GM21528 (cell line): ENCODE data around the gene SEMA6B.
"Not testable (repeated sequence)": the region's sequence is repeated elsewhere in the genome, so short reads cannot be mapped to it uniquely, and the experiment has no call there.

ENCODE experiments used
- ATAC-seq: cut with Tn5 transposase; IDR thresholded peaks from one replicate; pipeline ENCODE4 v1.9.1; 2021; ENCODE audit warnings: mild to moderate bottlenecking, moderate library complexity; ENCODE audit not compliant: unreplicated experiment, low FRiP score

Gene SEMA6B

DNA sequence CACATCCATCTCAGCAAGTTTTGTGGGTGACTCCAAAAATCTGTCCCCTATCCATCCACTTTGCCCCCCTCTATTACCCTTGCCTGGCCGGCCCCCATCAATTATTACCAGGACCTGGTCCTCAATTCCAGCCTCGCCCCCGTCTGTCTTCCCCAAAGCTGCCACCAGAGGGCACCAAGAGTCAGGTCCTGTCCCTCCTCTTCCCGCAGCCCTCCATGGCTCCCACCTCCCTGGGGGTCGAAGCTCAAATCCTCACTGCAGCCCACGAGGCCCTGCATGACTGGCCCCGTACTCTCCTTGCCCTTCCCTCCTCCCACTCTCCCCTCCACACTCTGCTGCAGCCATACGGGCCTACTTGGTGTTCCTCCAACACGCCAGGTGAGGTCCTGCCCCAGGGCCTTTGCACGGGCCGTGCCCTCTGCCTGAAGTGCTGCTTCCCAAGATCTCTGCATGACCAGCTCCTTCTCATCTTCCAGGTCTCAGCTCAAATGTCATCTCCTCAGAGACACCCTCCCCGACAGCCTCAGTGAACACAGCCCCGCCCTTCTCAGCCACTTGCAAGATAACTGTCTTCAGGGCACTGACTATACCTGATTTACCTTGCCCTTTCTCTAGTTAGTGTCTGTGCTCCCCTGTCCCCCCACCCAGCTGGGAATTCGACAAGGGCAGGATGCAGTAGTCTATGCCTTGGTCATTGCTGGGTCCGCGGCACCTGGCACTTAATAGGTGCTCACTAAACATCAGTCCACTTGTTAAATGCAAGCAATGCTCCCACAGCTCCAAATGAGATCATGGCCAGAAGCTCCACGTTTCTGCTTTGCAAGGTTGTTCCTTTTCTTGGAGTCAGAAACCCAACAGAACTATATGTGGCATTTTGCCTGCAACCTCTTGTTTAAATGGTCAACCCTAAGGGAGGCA lies 16.8 kb upstream of the SEMA6B start:
- ATAC-seq: no peak

DNA sequence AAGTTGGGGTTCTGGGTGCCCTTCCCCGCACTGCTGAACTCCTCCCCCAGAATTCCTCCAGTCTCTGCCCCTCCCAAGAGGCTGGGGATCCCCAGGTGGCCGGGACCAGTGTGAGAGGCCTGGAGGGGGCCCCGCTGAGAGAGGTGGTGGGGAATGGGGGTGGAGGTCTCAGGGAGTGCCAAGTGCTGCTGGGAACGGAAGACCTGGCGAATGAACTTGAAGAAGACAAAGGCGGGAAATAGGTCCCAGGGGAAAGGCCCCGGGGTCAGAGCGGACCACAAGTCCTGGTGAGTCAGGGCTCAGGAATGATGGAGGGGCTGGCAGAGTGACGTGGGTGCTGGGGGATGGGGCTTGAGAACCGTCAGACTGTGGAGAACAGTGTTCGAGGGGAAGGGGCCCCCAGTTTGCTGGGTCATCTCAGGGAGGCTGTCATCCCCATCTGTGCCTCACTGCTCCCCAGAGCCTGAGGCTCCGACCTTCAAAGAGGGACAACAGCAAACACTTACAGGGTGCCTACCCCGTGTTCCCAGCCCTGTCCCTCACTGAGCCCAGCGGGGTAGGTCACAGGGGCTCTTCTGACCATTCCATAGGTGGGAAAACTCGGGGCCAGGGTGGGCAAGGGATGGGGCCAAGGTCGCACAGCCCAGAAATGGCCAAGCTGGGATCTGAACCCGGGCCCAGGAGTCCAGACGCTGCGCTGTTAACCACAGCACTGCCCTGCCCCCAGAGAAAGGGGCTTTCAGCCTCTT lies 16.0 kb upstream of the SEMA6B start:
- no peak for ATAC-seq

- no peak for ATAC-seq
Observed at GRCh38 chr19:4573682-4574081, 14.2 kb upstream of the SEMA6B start.

DNA sequence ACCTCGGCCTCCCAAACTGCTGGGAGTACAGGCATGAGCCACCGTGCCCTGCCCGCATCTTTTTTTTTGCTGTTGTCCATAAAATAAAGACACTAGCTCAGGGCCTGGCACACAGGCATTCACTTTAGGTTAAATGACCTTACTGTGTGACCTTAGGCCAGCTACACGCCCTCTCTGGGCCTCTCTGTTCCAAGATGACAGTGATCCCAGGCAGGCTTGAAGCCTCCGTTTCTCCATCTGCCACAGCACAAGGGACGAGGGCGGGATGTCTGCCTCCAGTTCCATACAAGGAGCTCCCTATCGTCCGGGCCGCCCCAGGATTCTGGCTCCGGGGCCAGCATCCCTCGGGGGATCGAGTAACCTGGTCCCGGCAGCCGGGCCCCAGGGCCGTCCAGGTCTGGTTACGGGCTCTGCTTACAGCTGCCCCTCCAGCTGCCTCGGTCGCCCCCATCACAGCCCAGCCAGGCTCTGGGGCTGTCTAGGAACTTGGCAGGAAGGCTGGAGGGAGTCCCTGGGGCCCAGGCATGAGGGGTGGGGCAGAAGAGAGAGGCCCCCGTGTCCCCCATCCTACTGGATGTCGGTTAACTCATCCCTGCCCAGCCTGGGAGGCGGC lies 11.9 kb upstream of the SEMA6B start:
- ATAC-seq: no peak

DNA sequence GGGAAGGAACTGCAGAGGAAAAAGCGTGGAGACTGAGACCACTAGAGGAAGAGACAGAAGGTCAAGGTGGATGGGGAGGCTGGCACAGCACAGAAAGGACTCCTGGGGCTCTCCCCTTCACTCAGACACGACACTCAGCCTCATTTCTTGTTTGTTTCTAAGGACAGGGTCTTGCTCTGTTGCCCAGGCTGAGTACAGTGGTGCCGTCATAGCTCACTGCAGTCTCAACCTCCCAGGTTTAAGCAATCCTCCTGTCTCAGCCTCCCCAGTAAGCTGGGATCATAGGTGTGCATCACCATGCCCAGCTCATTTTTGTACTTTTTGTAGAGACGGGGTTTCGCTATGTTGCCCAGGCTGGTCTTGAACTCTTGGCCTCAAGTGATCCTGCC lies 11.4 kb upstream of the SEMA6B start:
- no peak for ATAC-seq

- no peak for ATAC-seq
Observed at GRCh38 chr19:4570402-4570801, 10.9 kb upstream of the SEMA6B start.

GRCh38 chr19:4568886-4569285 lies 9.4 kb upstream of the SEMA6B start:
- ATAC-seq: no peak

GRCh38 chr19:4567584-4568071 lies 8.1 kb upstream of the SEMA6B start:
- ATAC-seq: no peak

DNA sequence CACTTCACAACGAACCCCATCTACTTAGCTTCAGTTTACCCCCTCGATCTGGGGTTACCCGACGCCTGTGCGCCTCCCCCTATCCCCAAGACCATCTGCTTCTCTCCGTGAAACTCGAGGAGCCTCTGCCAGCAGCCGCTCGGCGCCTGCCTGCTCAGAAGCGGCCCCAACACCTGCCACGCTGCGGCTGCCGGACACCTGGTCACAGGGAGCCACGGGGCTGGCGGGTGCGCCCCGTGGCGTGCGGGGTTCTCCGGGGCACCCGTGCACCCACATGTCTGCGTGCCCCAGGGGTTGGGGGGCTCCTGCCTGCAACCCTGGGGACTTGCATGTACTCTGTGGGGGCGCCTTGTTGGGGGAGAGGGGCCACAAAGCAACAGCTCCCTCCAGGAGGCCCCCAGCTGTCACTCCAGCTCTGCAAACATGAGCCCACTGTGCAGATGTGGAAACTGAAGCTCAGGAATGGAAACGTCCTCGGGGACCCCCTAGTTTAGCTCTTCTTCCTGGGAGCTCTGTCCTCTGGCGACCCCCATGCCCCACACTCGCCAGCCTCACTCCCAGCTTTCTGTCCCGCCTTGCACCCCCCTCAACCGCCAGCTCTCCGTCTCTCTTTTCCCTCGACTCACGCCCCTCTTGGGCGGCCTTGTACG lies 7.0 kb upstream of the SEMA6B start:
- no peak for ATAC-seq

GRCh38 chr19:4563562-4563961 lies 4.1 kb upstream of the SEMA6B start:
- not testable (repeated sequence) for ATAC-seq

GRCh38 chr19:4562085-4562484 lies 2.6 kb upstream of the SEMA6B start:
- ATAC-seq: not testable (repeated sequence)

- no peak for ATAC-seq
Observed at GRCh38 chr19:4557971-4558941, 1.2 kb downstream of the SEMA6B start.

DNA sequence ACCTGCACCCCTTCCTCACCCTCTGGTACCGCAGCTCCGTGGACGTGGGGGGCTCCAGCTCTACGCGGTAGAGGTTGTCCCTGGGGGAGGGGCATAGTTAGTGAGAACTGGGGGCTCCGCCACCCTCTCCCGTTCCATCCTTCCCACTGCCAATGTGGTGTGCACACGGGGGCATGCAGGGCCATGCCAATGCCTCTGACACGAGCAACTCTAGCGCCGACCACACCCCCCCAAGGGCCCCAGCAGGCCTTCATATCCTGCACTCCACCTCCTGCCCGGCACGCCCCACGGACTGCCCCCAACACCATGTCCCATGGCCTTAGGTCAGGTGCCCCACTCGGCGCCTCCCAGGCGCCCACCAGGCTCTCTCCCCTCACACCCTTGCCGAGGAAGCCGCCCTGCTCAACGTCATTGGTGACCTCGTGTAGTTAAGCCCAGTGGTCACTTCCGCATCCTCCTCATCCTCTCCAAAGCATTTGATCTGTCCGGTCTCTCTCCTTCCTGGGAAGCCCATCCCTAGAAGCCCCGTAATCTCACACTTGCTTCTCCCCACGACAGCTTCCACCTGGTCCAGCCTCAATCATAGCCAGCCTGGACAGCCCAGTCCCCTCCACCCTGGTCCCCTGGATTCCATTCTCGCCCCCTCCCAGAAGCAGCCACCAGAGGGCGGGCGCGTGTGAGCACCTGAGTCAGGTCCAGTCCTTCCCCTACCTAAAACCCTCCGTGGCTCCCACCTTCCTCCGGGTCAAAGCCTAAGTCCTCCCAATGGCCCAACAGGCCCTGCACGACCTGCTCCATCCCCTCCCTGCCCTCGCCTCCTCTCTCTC lies 2.1 kb downstream of the SEMA6B start:
- no peak for ATAC-seq

- ATAC-seq: no peak
Observed at GRCh38 chr19:4556597-4557127, 2.8 kb downstream of the SEMA6B start.

DNA sequence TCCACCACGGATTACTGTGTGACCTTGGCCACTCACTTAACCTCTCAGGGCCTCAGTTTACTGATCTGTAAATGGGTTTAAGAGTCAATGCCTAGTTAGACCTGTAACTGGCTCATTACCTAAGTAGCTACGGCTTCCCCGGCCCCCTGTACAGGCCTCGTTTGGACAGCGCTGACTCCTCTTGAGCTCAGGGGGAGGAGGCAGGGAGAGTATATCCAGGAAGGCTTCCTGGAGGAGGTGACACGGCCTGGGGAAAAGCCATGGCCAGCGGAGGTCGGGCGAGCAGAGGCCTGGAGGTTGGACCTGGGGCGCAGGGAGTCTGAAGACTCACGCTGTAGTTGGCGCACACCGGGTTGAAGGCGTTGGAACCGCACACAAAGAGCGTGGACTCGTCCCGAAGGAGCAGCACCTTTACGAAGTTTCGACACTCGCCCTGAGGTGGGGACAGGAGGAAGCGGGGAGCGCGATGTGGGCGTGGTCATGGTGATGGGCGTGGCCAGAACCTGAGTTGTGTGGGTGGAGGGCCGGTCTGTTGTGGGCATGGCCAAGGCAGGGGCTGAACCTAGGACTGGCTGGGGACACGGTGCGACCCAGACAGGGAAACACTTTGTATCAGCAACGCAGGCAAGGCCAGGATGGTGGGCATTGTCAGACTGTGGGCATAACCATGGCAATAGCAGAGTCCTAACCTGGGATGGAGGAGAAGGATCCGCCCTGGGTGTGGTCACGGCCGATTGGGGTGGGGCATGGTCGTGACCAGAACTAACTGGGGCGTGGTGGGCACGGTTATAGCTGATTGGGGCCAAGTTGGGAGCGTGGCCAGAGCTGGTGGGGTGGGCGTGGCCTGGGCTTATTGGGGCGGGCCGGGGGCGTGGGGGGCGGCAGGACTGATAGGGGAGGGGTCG lies 3.6 kb downstream of the SEMA6B start:
- no peak for ATAC-seq

DNA sequence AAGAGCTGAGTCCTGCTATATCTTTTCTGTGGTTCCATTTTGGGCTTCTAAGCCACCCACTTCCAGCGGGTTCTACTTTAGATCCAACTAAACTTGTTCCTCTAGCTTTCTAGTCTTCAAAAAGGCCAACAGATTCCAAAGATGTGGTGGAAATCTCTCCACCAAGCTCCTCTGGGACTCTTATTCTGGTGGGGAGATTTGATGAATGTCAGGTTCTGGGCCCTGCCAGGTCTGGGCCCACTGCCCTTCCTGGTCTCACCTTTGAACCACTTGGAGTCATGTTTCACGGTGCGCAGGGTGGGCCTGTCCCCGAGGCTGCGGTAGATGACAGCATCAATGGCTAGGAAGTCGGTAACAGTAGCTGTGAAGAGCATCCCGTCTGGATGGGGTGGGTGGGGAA lies 4.8 kb downstream of the SEMA6B start:
- ATAC-seq: no peak

DNA sequence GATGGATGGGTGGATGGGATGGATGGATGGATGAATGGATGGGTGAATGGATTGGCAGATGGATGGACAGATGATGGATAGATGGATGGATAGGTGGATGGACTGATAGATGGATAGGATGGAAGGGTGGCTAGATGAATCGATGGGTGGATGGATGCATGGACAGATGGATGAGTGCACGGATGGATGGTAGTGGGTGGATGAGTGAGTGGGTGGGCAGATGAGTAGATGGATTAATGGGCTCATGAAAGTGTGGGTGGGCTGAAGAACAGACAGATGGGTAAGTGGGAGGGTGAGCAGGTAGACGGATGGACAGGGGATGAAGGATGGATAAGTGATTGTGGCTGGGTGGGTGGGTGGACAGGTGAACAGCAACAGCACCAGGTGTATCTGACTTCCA lies 5.7 kb downstream of the SEMA6B start:
- no peak for ATAC-seq
